ENCODE results near the gene AMFR.

The AMFR gene

DNA sequence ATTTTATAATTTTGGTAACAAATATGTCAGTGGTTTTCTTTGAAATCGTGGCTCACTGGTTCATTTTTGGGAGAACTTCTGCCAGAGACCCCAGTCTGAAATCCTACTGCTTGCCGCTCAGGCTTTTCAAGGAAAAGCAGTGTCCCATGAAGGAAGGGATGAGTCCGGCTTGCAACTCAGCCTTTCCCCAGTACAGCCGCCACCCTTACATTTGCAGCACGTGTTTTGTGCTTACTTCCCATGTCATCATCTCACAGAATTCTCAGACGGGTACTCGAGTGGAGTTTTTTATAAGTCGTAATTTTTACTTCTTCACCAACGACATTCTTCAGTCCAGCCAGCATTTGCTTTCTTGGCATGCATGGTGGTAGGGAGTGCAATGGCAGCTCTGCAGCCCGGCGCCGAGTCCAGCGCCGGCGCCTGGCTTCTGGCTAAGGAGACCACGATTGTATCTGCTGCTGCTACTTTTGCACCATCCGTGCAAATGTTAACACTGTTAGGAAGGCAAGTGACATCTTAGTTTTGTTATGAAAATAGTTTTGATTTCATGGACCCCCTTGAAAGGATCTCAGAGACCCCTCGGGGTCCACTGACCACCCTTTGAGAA, 111.0 kb downstream of the AMFR start:
- TF ChIP-seq, protein P1, sequence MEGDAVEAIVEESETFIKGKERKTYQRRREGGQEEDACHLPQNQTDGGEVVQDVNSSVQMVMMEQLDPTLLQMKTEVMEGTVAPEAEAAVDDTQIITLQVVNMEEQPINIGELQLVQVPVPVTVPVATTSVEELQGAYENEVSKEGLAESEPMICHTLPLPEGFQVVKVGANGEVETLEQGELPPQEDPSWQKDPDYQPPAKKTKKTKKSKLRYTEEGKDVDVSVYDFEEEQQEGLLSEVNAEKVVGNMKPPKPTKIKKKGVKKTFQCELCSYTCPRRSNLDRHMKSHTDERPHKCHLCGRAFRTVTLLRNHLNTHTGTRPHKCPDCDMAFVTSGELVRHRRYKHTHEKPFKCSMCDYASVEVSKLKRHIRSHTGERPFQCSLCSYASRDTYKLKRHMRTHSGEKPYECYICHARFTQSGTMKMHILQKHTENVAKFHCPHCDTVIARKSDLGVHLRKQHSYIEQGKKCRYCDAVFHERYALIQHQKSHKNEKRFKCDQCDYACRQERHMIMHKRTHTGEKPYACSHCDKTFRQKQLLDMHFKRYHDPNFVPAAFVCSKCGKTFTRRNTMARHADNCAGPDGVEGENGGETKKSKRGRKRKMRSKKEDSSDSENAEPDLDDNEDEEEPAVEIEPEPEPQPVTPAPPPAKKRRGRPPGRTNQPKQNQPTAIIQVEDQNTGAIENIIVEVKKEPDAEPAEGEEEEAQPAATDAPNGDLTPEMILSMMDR (IDR thresholded peaks at IDR 0.05; ENCODE audit: low read depth, low read length, missing control alignments) = no peak
- no peak overlapping the region for H3K4me3 ChIP-seq (ENCODE audit: low read depth, low read length)
- no peak for DNase-seq (ENCODE audit: low read depth)

DNA sequence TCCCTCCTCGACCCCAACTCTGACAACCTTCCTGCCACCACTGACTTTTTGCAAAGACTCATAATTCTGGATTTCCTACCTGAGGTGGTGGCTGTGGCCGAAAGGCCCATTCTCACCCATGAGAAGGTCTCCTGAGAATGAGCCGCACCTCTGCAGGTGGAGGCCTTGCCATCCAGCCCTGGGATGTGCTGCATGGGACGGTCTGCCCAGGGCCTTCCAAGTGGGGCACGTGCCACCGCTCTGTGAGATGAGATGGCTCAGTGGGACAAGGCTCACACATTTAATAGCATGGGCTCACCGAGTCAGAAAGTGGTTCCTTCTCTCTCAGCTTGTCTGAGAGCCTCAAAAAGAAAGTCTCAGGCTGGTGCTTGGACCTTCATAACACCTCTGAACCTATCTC, 112.8 kb downstream of the AMFR start:
- TF ChIP-seq, protein P1 (IDR thresholded peaks at IDR 0.05; ENCODE audit: low read depth, low read length, missing control alignments) = no peak
- no peak for DNase-seq (ENCODE audit: low read depth)
- no peak overlapping the region for H3K4me3 ChIP-seq (ENCODE audit: low read depth, low read length)

DNA sequence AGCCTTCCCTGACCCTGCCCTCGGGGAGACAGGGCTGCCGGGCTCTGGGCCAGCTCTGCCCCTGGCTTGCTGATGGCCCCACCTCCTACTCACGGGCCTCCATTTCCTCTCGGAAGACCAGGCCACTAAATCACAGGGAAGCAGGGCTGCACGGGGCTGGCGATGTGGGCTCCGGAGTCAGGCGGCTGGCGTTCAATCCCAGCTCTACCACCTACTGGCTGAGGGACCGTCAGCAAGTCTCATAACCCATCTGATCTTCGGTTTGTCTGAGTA, 113.4 kb downstream of the AMFR start:
- TF ChIP-seq, protein P1 (IDR thresholded peaks at IDR 0.05; ENCODE audit: low read depth, low read length, missing control alignments) = no peak
- no peak overlapping the region for H3K4me3 ChIP-seq (ENCODE audit: low read depth, low read length)
- no peak for DNase-seq (ENCODE audit: low read depth)

Data from GM12864 (cell line).